C4-2B (cell line): ENCODE measurements around the gene AGMAT.

Experiments used
- ZFX ChIP-seq: fragments of 450-650 bp; IDR thresholded peaks from 2 replicates; pipeline ENCODE4 v1.6.1; 2017
- TF ChIP-seq, protein P1 (sequence below): fragments of 450-650 bp; conservative IDR thresholded peaks from 2 replicates; pipeline ENCODE4 v1.5.1; 2017; ENCODE audit warnings: mild to moderate bottlenecking

DNA sequence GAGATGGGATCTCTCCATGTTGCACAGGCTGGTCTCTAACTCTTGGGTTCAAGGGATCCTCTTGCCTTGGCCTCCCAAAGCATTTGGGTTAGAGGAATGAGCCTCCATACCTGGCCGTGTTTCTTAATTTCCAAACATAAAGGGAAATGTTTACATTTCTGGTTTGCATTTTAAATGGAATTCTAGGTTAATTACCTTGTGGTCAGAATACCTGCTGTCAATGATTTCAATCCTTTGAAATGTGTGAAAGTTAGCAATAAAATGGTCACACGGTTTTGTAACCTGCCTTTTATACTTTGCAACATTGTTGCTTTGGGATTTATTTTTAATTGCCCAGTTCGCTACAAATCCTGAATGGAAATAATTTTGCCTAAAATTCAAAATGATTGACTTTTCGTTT is 26.3 kb downstream of the AGMAT start:
- TF ChIP-seq, protein P1, sequence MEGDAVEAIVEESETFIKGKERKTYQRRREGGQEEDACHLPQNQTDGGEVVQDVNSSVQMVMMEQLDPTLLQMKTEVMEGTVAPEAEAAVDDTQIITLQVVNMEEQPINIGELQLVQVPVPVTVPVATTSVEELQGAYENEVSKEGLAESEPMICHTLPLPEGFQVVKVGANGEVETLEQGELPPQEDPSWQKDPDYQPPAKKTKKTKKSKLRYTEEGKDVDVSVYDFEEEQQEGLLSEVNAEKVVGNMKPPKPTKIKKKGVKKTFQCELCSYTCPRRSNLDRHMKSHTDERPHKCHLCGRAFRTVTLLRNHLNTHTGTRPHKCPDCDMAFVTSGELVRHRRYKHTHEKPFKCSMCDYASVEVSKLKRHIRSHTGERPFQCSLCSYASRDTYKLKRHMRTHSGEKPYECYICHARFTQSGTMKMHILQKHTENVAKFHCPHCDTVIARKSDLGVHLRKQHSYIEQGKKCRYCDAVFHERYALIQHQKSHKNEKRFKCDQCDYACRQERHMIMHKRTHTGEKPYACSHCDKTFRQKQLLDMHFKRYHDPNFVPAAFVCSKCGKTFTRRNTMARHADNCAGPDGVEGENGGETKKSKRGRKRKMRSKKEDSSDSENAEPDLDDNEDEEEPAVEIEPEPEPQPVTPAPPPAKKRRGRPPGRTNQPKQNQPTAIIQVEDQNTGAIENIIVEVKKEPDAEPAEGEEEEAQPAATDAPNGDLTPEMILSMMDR, result no peak
- TF ChIP-seq ZFX, result no peak
